CD4-positive, alpha-beta T cell treated with Interleukin-15 for 1 hour (primary cell): ENCODE measurements around the gene SEH1L.
"Not testable (repeated sequence)": the region's sequence is repeated elsewhere in the genome, so short reads cannot be mapped to it uniquely, and the experiment has no call there.

Experiments
- DNase-seq: peaks from one replicate; pipeline ENCODE4 v3.0.0-alpha.2; 2020

SEH1L gene

GRCh38 chr18:12946549-12947284 is 1.1 kb upstream of the SEH1L start:
- no peak for DNase-seq

- peak; percentile 99 for DNase-seq
These were observed 416 bp downstream of the SEH1L start for GRCh38 chr18:12948050-12948804.

GRCh38 chr18:12958478-12958877 is 10.7 kb downstream of the SEH1L start:
- no peak for DNase-seq

- no peak for DNase-seq
These were observed 12.6 kb downstream of the SEH1L start for GRCh38 chr18:12960395-12960794.

- DNase-seq, result no peak
These were observed 13.1 kb downstream of the SEH1L start for GRCh38 chr18:12960853-12961397.

- no peak for DNase-seq
These were observed 15.3 kb downstream of the SEH1L start for GRCh38 chr18:12963069-12963468.

GRCh38 chr18:12968115-12968514 is 20.3 kb downstream of the SEH1L start:
- DNase-seq, result no peak

- no peak for DNase-seq
These were observed 20.8 kb downstream of the SEH1L start for GRCh38 chr18:12968619-12969018.

- no peak for DNase-seq
These were observed 25.9 kb downstream of the SEH1L start for GRCh38 chr18:12973562-12974213.

GRCh38 chr18:12975488-12975887 is 27.7 kb downstream of the SEH1L start:
- DNase-seq, result no peak

- no peak for DNase-seq
These were observed 28.5 kb downstream of the SEH1L start for GRCh38 chr18:12976305-12976704.

GRCh38 chr18:12980065-12980464 is 32.3 kb downstream of the SEH1L start:
- DNase-seq, result not testable (repeated sequence)

- no peak for DNase-seq
These were observed 41.7 kb downstream of the SEH1L start for GRCh38 chr18:12989397-12990122.

- peak; percentile 35 for DNase-seq
These were observed 42.3 kb downstream of the SEH1L start for GRCh38 chr18:12990123-12990475.

GRCh38 chr18:12990641-12990966 is 42.8 kb downstream of the SEH1L start:
- DNase-seq, result no peak

GRCh38 chr18:12990967-12991820 is 43.4 kb downstream of the SEH1L start, which contains the start of gene CEP192:
TSS of gene CEP192 (plus strand) at chr18:12991362. CDS start at chr18:12999425, 8,063 bp downstream.
- peak; percentile 98 for DNase-seq

GRCh38 chr18:12991821-12992179 is 44.0 kb downstream of the SEH1L start:
- DNase-seq, result no peak

GRCh38 chr18:12993439-12993838 is 45.6 kb downstream of the SEH1L start:
- DNase-seq, result no peak

- no peak for DNase-seq
These were observed 47.6 kb downstream of the SEH1L start for GRCh38 chr18:12995424-12995823.

GRCh38 chr18:12995952-12996477 is 48.2 kb downstream of the SEH1L start:
- DNase-seq, result no peak

- DNase-seq, result no peak
These were observed 49.0 kb downstream of the SEH1L start for GRCh38 chr18:12996661-12997292.
